CMK (cell line): ENCODE results near the gene GASK1B.
A peak's percentile ranks its signal among the peaks of the same experiment; 100 is the strongest.

ENCODE experiments used
- DNase-seq: peaks from one replicate; pipeline ENCODE4 v3.0.0-alpha.2; 2010; ENCODE audit warnings: low read depth

GASK1B gene

DNA sequence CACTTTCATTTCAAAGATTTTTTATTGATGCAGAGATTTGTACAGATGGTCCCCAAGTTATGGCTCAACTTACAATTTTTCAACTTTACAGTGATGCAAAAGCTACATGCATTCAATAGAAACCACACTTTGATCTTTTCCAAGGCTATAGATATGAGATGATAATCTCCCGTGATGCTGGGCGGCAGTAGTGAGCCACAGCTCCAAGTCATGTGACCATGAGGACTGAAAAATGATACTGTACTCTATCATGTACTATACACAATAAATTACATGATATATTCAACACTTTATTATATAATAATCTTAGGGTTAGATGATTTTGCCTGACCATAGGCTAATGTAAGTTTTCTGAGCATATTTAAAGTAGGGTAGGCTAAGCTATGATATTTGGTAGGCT is 14.0 kb upstream of the GASK1B start:
- no peak for DNase-seq

DNA sequence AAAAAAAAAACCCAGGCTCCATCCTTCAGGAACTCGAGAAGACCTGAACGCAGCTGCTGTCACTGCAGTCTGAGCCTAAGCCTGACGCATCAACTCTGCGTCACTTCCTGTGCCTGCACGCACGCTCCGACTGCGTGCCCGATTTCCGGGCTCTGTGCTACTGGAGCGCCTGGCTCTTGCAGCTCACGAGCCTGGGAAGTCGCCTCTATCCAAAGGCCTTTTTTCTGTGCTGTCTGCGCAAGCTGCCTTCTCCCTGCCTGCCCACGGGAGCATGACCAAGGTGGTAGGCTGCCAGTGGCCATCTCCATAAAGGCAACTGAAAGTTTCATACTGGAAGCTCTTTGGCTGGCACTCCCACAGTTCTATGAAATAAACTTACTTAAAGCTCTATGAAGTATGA is 9.9 kb upstream of the GASK1B start:
- DNase-seq, result no peak

DNA sequence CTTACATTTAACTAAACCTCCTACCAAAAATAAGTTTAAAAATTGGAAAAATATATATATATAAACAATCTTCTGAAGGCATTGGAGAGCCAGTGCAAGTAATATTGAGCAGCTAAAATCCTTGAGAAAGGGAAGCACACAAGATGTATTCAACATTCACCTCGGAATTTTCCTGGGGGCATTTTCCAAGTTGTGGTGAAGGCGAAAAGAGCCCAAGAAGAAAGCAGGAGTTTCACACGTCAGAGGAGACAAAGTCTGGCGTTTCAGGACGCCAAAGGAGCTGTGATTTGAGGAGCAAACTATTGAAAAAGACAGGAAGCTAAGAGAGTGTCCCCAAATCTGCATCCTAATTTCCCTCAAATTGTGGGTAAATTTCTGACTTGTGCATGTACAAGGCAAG is 9.1 kb upstream of the GASK1B start:
- no peak for DNase-seq

DNA sequence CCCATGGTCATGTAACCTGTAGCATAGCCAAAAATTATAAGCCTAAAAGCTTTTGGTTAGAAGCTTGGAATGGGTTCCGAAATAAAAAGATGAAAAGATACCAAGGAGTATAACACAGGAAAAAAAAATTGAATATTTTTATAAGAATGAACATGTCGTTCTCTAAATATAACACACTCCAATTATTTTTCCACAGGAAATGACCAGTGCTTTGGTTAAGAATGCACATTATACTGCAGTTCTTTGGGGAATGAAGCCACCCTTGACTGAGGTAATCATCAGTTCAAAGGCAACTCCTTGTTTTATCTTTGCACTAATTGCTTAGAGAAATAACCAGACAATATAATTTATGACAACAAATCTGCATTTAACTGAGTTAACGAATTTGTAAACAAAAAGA is 6.6 kb upstream of the GASK1B start:
- DNase-seq, result no peak

DNA sequence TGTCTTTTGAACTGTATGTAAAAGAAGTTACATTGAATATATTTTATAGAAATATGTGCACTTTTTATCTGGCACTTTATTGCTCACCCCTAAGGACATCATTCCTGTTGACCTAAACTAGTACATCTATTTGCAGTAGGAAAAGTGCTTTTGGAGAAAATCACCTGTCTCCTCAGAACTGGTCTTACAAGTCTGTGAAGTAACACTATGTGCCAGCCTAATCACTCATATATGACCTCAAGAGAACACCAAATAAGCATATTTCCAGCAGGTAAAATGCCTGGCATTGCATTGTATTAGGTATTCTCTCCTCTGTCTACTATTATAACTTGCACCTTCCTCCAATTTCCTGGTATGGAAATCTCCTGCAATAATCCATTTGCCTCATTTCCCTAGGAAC is 4.0 kb upstream of the GASK1B start:
- DNase-seq, result no peak

DNA sequence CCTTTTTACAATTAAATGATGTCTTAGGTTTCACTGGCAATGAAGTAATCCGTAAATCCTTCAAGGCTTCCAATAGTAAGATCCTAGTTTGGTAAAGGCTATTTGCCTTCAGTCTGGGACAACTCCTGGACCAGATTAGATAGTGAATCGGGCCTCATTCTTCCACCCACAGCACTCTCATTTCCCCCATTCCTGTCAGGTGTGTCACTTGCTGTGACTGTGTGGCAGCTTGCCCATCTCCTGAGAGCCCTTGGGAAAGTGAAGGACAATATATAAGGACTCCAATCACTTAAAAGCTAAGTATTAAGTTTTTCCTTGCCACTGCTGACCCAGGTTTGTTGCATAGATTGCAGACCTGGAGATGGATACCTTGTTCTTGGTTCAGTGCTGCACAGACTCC is 3.3 kb upstream of the GASK1B start:
- no peak for DNase-seq

DNA sequence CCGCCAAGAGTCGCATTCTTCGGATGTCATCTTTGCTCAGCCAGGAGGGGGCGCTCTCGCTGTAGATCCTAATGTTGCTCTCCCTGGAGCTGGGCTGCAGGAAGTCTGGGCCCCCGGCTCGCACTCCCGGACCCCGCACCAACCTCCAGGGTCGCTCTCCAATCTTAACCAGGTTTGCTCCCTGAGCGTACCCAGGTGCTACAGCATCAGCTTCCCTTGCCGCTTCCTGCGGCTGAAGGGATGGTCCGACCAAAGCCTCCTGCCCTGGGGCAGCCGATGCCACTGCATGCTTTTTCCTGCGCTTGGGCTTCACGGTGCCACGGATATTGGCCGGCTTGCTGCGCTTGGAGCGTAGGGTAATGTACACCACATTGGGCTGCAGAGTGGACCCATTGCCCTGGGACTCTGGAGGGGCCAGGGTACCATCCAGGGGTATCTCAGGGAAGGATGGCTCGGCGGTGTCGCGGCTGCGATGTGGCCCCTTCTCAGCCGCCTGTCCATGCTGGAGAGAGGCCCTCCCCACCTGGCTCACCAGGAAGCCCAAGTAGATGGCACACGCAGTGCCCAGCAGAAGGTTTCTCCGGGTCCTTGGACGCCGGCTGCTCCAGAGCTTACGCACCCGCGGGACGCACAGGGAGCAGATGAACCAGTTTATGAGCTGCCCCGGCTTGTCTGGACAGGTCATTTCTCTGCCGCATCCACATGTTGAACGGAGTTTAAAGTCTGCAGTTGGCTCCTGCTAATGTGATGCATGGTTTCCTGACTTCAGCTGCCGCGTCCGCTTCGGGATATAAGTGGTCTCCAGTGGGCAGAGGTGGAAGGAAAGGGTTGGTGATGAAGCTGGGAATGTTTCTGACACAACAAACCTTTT is 1.9 kb downstream of the GASK1B start:
- no peak for DNase-seq

DNA sequence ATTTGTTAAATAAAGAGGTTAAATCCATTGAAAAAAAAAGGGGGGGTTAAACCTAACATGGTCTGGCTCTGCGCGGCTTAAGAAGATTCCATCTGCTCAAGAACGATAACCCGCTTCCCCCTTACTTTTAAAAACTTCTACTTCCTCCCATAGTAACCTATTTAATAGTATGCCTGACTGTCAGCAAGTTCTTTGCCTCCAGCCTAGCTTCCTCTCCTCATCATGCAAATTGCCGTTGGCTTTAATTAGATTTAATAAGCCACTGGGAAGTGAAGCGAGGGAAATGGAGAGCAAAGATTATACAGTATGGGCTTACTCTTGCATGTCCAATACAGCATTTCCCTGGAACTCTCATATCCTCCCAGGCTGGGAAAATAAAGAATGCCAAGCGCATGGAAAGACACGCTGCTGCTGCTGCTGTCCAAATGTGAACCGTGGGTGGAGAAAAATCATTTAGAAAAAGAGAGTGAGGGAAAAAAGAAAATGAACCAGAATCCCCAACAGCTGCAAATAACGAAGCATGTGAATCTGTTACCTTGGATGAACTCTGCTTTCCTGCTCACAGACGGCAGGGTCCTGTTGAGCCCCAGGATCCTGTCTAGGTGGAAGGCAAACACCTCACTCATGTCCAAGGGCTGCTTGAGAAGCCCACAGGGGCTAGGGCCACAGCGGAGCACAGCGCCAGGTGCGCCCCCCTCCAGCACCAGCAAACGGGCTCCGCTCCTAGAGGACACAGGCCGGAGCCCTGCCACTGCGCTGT is 2.7 kb downstream of the GASK1B start:
- DNase-seq, result peak; percentile 58

DNA sequence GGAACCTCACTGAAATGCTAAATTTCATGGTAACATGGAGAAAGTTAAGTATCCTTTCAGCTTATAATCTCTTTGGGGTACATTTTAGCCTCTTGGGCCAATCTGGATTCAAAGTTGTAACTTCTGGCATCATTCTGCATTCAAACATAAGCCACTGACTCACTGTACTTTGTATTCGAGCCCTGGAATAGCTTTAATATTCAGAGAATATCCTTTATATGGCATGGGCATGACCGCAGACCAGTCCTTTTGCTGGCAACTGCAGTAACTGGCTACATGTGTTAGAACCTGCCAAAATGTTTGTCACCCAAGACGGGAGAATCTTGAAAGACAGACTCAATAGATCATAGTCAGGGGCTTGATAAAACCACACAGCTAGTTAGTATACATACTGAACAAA is 3.3 kb downstream of the GASK1B start:
- no peak for DNase-seq

DNA sequence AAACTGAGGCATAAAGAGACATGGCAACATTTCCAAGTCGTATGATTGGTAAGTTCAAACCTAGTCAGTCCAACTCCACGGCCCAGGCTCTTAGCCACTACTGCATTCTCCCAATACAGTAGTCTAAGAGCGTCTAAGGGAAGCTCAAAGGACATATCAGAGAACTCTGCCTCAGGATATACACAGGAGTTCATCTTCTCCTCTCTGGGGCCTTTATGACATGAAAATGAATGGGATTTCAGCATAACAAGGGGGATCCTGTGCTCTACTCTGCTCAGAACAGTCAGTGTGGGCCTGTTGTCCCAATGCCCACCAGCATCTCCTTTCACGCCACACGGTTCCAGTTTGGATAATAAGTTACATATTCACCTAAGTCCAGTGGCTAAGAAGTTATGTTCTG is 4.2 kb downstream of the GASK1B start:
- no peak for DNase-seq

DNA sequence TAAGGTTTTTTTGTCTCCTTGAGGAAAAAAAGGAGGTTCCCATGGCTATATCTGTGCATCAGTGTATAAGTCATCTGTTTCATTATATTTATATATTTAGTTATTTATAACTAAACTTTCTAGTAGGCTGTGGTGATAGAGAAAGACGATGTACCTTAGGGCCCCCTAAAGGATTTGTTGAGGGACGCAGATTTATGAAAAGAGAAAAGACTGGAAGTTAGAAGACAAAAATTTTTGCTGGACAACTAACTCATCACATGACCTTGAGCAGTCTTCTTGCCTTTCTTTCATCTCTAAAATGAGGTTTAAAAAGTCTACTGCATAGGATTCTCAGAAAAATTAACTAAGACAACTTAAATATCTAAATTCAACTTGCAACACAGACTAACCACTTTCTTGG is 6.1 kb downstream of the GASK1B start:
- no peak for DNase-seq

DNA sequence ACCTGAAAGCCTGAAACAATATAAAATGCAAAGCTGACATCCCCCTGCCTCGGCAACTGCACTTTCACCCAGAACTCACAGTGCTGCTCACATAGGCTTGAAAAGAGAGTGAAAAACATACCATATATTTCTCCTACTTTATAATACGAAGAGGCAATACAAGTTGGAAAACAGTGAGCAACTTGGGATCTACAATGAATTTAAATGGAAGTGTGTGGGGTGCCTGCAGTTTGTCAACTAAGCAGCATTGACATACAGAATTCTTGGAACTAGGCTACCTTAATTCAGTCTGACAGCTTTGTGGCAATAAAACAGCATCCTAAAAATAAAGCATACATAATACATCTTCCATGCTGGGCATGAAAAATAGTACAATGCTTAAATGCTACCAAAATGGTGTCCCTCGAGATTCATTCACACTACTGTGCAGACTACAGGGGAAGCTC is 8.0 kb downstream of the GASK1B start:
- no peak for DNase-seq

DNA sequence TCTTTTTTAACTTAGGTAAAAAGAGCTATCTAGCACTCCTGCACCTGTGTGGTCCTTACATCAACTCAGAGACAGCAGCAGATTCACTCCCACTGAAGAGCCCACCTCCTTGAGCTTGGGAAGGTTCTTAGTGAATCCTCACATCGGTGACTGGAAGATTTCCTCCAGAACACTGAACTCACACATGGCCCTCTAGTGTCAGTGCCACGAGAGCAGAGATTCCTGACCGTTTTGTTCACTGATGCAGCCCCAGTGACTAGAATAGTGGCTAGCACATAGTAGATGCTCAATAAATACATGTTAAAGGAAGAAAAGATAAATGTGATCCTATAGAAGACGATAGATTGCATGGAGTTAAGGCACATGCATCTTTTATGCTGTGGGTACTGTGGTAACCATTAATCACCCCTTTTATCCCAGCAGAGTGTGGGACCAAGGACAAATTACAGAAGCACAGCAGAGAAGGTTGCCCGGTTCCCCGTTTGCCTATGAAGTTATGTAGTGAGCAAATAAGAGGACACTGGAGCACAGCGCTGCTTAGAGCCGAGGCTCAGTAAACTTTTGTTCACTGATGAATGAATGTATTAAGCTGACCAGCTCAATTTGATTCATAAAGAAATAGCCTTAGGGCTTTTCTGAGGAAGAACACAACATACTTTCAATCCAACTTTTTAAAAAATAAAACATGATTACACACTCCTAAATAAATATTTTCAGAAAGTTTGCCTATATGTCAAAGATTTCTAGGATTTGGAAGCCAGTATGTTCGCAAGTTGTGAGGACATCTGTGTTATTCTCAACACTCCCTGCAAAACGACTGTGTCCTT is 8.7 kb downstream of the GASK1B start:
- DNase-seq, result no peak

DNA sequence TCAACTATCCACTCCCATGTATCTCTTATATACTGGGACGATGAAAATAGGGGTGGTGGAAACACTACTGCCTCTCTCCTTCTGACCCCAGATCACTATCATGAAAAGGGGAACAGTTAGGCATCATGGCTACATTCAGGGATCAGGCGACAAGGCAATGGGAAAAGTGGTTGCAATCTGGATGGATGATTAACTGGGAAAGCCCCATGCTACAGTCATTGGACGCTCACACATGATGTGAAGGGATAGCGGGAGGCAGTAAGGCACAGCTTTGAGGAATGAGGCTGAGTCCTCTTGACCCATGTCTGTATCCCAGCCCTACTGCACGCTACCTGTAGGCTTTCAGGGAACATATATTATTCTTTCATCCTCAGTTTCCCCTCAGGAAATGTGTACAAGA is 10.2 kb downstream of the GASK1B start:
- DNase-seq, result no peak

DNA sequence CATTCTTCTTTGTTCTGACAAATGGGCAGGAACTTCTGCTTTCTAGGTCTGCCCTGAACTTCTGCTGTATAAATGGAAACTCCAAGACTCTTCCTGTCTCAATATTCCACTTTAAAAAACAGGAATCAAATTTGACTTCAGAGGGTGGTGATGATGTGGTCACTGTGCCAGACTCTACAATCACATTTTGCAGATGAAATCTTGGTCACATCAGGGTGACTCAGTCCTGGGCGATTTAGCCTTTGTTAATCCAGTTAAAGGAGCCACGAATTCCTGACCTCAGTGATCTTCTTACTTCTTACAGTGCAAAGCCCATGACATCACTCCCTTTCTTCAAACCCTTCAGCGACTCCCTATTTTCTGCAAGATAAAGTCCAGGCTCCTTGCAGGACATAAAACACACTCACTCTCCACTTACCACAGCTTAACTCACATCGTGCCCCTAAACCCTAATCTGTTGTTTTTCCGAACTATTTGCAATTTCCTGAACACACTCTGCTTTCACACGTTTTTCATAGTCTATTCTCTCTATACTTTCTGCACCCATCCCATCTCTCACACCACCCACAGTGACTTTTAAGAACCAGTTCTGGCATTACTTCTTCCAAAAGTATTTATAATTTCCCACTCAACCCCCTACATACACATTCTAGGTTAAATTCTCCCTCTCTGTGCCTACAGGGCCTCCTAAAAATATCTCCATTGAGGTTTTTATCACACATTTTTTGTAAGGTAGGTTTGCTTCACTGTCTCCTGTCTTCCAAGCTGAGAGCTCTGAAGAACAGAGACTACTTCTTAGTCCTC is 11.1 kb downstream of the GASK1B start:
- DNase-seq, result no peak

DNA sequence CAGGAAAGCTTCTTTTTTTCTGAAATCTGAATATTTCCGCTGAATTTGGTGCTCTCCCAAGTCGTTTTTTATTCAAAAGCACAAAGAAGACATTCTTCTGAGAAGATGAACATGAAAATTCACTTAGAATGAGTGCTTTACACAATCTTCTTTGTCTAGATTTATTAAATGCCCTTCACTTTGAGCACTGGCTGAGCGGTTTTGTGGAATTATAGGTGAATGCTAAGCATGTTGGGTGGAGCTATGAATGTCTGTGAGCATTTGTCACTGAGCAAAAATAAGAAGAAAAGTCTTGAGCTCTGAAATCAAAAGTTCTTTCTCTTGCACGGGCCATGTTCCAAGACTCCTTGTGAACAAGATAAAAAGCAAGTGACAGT is 13.1 kb downstream of the GASK1B start:
- DNase-seq, result no peak

DNA sequence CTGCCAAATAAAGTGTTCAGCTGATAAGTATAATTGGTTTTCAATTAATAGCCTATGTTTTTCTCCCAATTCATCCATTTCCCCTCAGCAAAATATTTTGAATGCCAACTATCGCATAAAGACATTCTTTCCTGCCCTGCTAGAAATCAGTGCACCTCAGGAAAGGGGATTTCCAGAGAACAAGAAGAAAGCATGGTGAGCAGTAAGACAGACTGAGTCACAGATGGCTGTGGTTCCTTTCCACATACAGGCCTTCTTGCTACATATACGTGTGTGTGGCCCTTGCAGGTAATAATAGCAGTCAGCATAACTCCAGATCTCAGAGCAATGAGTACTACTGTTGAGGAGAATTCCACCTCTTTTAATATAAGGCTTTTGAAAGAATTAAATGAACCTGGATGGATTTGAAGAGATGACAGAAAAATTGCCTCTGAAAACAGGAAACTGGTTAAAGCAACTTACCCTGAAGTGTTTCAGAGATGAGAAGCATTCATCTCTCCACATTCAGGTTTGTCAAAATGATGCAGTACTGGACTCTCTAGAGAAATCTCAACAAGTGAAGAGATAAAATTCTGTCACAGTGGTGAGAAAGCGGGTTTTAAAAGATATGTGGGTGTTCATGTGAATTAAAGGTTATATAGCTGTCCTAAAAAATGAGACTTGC is 13.6 kb downstream of the GASK1B start:
- no peak for DNase-seq

DNA sequence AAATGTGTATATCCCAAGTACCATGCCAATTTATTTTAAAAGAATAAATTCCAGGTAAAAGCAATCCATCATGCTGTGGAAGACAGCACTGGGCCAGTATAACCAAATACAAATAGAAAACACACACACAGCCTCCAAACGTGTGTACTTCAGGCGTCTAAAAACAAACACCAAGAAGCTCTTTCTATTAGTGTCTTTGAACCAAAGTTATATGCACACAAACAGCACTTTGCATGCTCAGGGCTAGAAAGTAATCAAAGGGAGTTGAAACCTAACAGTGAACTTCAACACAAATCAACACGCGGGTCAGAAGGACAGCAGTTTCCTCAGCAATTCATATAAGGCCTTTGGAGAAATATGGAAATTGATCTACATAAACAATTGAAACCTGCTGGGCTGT is 15.4 kb downstream of the GASK1B start:
- DNase-seq, result no peak

DNA sequence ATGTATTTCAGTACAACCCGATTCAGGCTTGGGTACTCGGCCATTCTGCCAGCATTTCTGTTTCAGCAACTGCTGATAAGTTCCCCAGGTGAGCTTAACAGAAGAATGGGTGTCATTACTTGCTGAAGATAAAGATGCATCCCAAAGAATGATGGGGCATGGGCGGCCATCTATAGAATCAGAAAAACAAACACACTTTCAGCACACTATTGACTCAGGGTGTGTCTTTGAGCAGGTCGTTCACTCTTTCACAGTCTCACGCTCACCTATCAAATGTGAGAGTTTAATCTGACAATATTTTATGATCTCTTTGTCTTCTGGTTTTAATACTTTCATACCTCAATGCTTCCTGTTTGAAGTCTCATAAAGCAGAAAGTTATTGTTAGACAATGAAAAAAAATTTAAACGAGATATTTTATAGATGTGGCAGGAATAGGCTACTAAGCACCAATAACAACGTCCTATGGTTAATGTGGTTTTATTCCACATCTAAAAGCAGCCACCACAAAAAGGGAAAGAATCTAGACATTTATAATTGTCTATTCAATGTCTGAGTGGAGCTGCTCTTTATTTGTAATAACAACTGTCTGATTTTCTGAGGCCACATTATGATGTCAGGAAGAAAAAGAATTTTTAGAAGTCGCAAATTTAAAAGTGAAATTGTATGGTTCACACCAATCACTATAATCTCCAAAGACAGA is 17.0 kb downstream of the GASK1B start:
- DNase-seq, result no peak

DNA sequence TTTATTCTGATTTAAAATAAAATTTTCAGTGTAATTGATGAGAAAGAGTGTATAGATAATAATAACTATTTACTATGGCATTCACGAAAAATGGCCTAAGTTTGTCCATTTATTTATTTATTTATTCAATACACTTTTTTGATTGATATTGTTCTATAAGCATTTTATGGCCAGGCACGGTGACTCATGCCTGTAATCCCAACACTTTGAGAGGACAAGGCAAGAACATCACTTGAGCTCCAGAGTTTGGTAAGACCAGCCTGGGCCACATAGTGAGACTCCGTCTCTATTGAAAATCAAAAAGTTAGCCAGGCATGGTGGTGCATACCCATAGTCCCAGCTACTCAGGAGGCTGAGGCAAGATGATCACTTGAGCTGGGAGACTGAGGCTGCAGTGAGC is 25.7 kb downstream of the GASK1B start:
- DNase-seq, result no peak

DNA sequence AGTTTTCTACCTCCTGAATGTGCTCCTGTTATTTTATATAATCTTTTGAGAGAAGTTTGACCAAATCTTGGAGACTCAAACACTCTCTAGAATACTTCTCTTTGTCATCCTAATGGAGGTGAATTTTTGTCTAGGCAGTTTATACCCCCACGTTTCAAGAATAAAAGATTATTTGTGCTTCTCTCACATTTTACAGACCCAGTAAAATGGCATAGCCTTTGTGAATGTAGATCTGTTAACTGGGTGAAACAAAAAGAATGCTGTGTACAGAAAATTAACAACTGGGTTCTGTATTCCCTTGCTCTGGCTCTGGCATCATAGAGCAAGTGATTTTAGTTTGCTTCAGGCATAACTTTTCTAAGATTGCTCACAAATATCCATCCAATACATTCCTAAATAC is 26.1 kb downstream of the GASK1B start:
- no peak for DNase-seq
